ENCODE data around the gene LZTS3. TPM values are rescaled to one million over a fixed set of nuclear protein-coding genes. Genes with fewer than 3 reads are reported as not detected.

The LZTS3 gene
- total and polyA plus RNA-seq, 2 of the 13 experiments (the other 11 are each of a cell fraction or from before 2014, with no cell fraction given), result 10.1 to 31.3 TPM

DNA sequence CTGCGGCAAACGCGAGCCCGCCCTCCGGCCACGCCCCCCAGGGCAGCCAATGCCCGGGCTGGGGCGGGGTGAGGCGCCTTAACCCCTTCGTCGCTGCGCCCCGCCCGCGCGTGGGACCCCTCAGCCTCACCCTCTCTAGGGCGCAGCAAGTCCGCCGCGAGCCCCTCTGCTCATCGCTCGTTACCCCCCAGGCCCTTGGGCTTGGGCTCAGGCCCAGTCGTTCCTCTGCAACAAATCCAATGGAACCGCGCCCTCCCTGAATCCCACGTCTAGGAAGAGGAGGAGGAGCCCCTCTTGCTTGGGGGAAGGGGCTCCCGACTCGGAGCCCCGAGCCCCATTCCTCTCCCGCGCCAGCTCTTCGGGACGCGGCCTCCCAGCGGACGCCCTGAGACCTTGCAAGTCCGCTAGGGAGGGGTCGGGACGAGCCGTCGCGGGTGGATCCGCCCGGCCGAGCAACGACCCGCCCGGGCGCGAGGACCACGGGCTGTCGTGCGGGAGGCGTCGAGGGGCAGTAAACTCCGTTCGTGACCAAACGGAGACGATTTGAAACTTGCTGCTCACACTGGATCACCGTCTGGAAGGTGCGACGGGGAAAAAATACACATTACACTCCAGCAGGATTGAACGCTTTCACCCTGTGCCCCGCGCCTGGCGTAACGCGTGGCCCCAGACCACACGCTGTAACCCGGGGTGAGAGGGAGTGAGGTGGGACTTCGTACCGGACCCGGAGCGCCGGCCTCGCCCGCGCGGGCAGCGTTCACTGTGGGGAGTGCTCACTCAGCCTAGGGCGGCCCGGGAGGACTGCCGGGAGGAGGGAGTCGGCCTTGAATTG, 477 bp upstream of the LZTS3 start (continued):
- TF ChIP-seq NR1H2 (CRISPR knock-in tag; IDR thresholded peaks at IDR 0.05; ENCODE audit: borderline replicate concordance, low read depth) (peak; percentile 87; the same call in 1 of the 2 replicates), ZMYM4 (CRISPR knock-in tag; IDR thresholded peaks at IDR 0.05) (peak; percentile 62), ZNF670 (CRISPR knock-in tag; IDR thresholded peaks at IDR 0.05; ENCODE audit: borderline replicate concordance) (peak; percentile 90; the same call in 1 of the 2 replicates), SOX13 (IDR thresholded peaks at IDR 0.05) (no peak), SOX13 (CRISPR knock-in tag; conservative IDR thresholded peaks at IDR 0.05 in 1 of 2, IDR thresholded peaks at IDR 0.05 in 1 of 2) (peak in 1 of 2 experiments; percentile 37; a peak in 1 of 4 replicates), CC2D1A (CRISPR knock-in tag; IDR thresholded peaks at IDR 0.05) (no peak), ZNF30 (CRISPR knock-in tag; IDR thresholded peaks at IDR 0.05) (peak; percentile 97), SP5 (CRISPR knock-in tag; IDR thresholded peaks at IDR 0.05; ENCODE audit: borderline replicate concordance, low read depth) (peak; percentile 66; the same call in 1 of the 2 replicates), ZNF362 (CRISPR knock-in tag; IDR thresholded peaks at IDR 0.05; ENCODE audit: borderline replicate concordance) (peak; percentile 66; the same call in 1 of the 2 replicates), MEF2D (CRISPR knock-in tag; IDR thresholded peaks at IDR 0.05) (peak; percentile 88; the same call in 1 of the 2 replicates), ZFP41 (CRISPR knock-in tag; IDR thresholded peaks at IDR 0.05; ENCODE audit: borderline replicate concordance) (peak; percentile 76; the same call in 1 of the 2 replicates), ASH2L (IDR thresholded peaks at IDR 0.05; ENCODE audit: insufficient read length, low read depth, low read length) (peak; percentile 97), ZNF772 (CRISPR knock-in tag; IDR thresholded peaks at IDR 0.05) (peak; percentile 87; the same call in 1 of the 2 replicates), GZF1 (CRISPR knock-in tag; IDR thresholded peaks at IDR 0.05) (peak; percentile 73; the same call in 1 of the 2 replicates), HOXA7 (CRISPR knock-in tag; IDR thresholded peaks at IDR 0.05) (0 out of 2 replicates have a peak, but pooled peaks have one; percentile 83), GABPA (IDR thresholded peaks at IDR 0.05; ENCODE audit: low read depth, low read length) (no peak), GABPA (CRISPR knock-in tag; IDR thresholded peaks at IDR 0.05; ENCODE audit: low read depth) (no peak), NR0B2 (CRISPR knock-in tag; IDR thresholded peaks at IDR 0.05) (peak; percentile 84), HOXA3 (CRISPR knock-in tag; IDR thresholded peaks at IDR 0.05) (peak; percentile 76), DNMT1 (CRISPR knock-in tag; IDR thresholded peaks at IDR 0.05) (peak; percentile 89), ZMYM3 (CRISPR knock-in tag; IDR thresholded peaks at IDR 0.05) (peak; percentile 98), PRDM15 (CRISPR knock-in tag; IDR thresholded peaks at IDR 0.05) (peak; percentile 77), RBM22 (optimal IDR thresholded peaks at IDR 0.05; ENCODE audit: low read length) (no peak), MIXL1 (CRISPR knock-in tag; IDR thresholded peaks at IDR 0.05) (peak; percentile 80), KAT7 (CRISPR knock-in tag; IDR thresholded peaks at IDR 0.05; ENCODE audit: borderline replicate concordance) (0 out of 2 replicates have a peak, but pooled peaks have one; percentile 81), ZNF20 (CRISPR knock-in tag; IDR thresholded peaks at IDR 0.05) (0 out of 2 replicates have a peak, but pooled peaks have one; percentile 82)
